SK-N-DZ (cell line): ENCODE measurements around the gene LIMK1.

Experiments used
- DNase-seq: peaks from one replicate; pipeline ENCODE4 v3.0.0-alpha.2; 2015; ENCODE audit warnings: low spot score

Gene LIMK1

DNA sequence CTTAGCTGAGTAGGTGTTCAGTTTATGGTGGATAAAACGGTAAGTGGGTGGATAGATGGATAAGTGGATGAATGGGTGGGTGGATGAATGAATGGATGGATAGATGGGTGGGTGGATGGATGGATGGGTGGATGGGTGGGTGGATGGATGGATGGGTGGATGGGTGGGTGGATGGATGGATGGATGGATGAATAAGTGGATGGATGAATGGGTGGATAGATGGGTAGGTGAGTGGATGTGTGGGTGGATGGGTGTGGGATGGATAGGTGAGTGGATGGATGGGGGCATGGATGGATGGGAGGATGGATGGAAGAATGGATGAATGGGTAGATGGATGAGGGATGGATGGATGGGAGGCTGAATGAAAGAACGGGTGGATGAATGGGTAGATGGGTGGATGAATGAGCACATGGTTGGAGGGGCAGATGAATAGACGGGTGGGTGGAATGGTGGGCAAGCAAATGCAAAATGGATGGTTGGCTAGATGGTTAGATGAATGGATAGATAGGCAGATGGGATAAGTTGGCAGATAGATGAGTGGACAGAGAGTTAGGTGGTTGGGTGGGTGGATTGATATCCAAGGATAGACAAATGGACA lies 29.9 kb upstream of the LIMK1 start:
- DNase-seq: no peak

DNA sequence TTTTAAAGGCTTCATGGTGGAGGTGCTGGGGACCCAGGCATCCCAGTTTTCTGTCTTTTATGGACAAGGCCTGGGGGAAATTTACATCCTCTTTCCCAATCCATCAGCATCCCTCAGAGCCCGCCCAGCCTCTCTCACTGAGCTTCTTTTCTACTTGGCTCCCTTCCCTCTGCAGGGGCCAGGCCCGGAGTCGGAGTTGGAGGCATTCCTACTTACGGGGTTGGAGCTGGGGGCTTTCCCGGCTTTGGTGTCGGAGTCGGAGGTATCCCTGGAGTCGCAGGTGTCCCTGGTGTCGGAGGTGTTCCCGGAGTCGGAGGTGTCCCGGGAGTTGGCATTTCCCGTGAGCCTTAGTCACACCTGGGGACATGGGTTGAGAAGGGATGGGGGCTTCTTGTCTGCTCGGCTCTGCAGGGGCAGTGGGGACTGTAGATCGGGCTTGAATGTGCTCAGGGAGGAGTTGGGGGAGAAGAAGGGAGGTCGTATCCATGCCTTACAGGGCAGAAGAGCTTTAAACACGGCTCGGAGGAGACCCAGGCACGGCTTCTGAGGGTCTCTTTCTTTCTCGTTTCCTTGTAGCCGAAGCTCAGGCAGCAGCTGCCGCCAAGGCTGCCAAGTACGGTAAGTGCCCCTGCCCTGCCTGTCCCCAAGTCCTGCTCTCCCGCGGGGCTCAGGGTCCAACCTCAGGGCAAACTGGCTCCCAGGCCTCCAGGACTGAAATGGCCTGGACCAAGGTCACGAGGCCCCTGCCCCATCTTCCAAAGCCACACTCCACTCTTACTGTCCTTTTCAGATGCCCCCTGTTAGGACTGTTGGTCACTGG lies 27.3 kb upstream of the LIMK1 start:
- DNase-seq: no peak

DNA sequence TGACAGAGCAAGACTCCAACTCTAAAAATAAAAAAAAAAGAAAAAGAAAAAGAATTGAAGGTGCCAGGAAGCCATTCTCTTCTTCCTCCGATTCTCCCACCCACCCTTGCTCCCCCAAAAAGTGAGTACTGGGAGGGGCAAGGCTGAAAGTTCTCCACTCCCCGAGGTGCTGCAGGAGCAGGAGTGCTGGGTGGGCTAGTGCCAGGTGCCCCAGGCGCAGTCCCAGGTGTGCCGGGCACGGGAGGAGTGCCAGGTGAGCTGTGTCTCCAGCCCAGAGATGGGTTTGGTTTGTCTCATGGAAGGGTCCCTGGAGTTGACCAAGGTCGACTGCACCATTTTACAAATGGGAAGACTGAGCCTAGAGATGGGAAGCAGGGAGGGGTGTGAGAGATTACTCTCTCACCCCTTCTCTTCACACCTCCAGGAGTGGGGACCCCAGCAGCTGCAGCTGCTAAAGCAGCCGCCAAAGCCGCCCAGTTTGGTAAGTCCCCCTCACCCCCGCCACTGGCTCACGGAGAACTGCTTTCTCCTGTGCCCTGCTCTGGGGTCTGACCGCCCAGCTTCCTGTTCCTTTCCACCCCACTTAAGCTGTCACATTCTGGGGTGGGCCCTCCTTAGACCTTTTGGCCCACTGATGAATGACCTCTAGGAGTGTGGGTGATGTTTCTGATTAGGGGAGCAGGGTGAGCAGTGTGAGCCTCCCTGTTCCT lies 26.2 kb upstream of the LIMK1 start:
- DNase-seq: no peak

DNA sequence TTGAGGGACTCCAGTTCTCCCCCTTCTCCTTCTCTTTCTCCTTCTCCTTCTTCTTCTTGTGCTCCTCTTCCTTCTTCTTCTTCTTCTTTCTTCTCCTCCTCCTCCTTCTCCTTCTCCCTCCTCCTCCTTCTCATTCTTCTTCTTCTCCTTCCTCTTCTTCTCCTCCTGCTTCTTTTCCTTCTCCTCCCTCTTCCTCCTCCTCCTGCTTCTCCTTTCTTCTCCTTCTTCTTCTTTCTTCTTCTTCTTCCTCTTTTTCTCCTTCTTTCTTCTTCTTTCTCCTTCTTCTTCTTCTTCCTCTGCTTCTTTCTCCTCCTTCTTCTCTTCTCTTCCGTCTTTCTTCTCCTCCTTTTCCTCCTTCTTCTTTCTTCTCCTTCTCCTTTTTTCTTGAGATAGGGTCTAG lies 25.6 kb upstream of the LIMK1 start:
- DNase-seq: no peak

DNA sequence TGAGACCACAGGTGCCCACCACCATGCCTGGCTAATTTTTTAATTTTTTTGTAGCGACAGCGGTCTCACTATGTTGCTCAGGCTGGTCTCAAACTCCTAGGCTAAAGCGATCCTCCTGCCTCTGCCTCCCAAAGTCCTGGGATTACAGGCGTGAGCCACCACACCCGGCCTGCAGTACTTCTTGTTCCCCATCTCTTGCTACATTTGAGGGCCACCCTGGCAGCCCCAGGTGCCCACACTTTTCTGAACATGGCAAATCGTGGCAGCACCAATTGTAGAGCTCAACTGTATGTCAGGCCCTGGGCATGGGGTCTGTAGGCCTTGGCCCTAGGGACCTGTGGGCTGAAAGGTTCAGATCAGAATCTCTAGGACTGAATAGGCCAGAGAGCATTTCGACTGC lies 25.1 kb upstream of the LIMK1 start:
- no peak for DNase-seq

DNA sequence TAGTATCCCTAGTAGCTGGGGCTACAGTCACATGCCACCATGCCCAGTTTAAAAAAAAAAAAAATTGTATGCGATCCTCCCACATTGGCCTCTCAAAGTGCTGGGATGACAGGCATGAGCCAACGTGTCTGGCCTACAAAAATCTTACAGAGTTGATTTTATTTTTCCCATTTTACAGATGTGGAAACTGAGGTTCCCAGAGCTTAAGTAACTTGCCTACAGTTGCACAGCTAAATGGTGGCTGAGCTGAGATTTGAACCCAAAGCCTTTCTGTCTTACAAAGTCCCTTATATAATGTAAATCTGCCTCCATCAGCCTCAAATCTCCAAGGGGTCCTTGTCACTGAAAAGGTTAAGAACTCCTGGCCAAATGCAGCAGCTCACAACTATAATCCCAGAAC lies 24.6 kb upstream of the LIMK1 start:
- no peak for DNase-seq

DNA sequence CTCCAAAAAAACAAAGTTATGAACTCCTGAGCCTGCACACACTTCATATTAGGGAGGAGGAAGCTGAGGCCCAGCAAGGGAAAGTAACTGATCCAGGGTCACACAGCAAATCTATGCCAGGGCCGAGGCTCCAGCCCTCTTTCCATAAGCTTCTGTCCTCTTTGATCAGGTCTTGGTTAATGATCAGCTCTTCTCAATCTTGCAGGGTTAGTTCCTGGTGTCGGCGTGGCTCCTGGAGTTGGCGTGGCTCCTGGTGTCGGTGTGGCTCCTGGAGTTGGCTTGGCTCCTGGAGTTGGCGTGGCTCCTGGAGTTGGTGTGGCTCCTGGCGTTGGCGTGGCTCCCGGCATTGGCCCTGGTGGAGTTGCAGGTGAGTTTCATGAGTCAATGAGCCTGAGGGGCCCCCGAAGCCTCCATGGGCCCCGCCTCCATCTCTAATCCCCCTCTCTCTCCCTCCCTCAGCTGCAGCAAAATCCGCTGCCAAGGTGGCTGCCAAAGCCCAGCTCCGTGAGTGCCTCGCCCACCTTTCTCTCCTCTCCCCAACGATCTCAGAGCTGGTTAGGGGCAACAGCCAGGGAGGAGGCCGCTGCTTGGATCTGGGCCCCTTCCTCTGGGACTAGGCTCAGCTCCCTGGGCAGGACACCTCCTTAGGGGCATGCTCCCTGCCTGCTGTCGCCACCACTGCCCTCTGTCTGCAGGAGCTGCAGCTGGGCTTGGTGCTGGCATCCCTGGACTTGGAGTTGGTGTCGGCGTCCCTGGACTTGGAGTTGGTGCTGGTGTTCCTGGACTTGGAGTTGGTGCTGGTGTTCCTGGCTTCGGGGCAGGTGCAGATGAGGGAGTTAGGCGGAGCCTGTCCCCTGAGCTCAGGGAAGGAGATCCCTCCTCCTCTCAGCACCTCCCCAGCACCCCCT lies 23.7 kb upstream of the LIMK1 start:
- DNase-seq: no peak

DNA sequence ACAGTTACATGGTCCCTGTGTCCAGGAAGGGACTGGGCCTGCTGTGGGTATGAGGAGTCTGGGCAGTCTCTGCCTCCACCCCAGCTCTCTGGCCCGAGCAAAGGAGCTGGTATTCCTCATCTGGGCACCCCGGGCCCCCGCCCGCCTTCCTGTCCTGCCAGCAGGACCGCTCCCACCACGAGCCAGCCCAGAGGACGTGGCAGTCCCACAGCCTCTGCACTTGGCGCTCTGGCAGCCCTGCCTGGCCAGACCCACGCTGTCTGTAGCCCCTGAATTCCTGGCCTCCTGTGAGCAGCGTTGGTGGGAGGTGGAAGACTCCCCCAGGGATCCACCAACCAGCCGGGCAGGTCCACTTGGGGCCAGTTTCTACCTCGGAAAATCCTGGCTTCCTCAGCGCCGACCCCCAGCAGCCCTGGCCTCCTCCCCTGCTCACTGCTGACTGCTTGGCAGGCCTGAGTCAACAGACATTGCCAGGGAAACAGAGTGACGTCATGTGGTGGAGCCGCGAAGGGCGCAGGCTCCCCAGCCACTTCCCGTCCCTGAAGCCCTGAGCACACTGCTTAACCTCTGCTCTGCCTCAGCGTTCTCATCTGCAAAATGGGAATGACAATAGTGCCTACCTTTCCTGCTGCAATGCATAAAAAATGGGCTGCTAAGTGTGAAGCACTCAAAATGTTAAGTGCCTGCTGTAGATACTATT lies 21.6 kb upstream of the LIMK1 start:
- peak; percentile 56 for DNase-seq

DNA sequence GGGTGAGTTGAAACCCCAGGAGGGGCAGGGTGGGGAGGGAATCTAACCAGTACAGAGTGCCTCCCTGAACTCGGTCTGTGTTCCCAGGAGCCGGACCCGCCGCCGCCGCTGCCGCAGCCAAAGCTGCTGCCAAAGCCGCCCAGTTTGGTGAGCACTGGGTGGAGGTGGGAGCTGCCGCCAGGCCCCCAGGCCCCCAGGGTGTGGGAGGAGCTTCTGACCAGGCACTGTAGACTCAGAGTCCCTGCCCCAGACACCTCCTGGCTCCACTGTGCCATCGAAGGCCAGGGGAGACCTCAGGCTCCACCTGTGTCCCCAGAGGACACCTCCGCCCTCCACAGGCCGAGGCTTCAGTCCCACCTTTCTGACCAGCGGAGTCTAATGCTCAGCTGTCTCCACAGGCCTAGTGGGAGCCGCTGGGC lies 20.4 kb upstream of the LIMK1 start:
- no peak for DNase-seq

DNA sequence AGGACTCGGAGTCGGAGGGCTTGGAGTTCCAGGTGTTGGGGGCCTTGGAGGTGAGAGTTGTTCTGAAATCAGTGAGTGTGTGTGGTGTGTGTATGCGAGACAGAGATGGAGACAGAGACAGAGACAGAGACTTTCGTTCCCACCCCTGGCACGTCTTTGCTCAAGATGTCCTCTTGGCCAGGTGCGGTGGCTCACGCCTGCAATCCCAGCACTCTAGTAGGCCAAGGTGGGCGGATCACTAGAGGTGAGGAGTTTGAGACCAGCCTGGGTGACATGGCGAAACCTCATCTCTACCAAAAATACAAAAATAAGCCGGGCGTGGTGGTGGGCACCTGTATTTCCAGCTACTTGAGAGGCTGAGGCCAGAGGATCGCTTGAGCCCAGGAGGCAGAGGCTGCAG lies 20.0 kb upstream of the LIMK1 start:
- no peak for DNase-seq

DNA sequence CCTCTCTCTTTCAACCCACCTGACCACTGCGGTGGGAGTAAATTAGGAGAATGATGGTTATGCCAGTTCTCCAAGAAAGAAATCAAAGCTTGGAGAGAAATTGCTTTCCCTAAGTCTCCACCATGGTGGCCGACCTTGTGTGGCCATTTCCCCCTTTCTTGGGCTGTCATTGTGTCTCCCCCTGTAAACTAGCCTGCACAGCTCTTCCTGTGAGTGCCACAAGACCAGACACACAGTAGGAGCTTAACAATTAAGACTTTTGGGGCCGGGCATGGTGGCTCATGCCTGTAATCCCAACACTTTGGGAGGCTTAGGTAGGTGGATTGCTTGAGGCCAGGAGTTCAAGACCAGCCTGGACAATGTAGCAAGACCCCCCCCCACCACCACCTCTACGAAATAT lies 18.9 kb upstream of the LIMK1 start:
- no peak for DNase-seq

DNA sequence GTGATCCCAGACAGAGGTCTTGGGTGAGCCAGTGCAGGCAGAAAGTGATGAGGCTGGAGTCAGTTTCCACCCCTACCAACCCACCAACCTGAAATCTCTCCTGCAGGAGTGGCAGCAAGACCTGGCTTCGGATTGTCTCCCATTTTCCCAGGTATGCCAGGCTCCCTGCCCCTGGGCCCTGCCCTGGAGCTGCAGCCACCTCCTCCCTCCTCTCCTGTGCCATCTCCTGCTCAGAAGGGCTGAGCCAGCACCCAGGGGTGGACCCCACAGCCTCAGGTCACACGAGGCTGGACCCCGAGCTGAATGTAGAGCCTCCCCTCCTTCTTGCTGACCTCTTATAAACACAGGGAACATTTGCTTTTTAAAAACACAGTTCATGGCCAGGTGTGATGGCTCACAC lies 17.0 kb upstream of the LIMK1 start:
- no peak for DNase-seq

DNA sequence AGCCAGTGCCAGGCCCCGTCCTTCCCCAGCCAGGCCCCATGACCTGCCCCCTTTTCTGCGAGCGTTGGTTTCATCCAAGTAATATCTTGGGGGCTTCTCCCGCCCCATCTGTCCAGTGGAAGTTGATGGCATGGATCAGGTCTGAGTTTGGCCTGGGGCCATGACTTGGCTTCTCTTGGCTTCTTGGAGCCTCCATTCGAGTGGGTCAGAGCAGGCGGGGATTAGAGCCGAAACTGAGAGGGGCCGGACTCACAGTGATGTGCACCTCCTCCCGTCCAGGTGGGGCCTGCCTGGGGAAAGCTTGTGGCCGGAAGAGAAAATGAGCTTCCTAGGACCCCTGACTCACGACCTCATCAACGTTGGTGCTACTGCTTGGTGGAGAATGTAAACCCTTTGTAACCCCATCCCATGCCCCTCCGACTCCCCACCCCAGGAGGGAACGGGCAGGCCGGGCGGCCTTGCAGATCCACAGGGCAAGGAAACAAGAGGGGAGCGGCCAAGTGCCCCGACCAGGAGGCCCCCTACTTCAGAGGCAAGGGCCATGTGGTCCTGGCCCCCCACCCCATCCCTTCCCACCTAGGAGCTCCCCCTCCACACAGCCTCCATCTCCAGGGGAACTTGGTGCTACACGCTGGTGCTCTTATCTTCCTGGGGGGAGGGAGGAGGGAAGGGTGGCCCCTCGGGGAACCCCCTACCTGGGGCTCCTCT lies 15.1 kb upstream of the LIMK1 start:
- no peak for DNase-seq

DNA sequence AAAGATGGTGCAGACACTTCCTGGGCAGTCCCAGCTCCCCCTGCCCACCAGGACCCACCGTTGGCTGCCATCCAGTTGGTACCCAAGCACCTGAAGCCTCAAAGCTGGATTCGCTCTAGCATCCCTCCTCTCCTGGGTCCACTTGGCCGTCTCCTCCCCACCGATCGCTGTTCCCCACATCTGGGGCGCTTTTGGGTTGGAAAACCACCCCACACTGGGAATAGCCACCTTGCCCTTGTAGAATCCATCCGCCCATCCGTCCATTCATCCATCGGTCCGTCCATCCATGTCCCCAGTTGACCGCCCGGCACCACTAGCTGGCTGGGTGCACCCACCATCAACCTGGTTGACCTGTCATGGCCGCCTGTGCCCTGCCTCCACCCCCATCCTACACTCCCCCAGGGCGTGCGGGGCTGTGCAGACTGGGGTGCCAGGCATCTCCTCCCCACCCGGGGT lies 14.5 kb upstream of the LIMK1 start:
- DNase-seq: no peak

DNA sequence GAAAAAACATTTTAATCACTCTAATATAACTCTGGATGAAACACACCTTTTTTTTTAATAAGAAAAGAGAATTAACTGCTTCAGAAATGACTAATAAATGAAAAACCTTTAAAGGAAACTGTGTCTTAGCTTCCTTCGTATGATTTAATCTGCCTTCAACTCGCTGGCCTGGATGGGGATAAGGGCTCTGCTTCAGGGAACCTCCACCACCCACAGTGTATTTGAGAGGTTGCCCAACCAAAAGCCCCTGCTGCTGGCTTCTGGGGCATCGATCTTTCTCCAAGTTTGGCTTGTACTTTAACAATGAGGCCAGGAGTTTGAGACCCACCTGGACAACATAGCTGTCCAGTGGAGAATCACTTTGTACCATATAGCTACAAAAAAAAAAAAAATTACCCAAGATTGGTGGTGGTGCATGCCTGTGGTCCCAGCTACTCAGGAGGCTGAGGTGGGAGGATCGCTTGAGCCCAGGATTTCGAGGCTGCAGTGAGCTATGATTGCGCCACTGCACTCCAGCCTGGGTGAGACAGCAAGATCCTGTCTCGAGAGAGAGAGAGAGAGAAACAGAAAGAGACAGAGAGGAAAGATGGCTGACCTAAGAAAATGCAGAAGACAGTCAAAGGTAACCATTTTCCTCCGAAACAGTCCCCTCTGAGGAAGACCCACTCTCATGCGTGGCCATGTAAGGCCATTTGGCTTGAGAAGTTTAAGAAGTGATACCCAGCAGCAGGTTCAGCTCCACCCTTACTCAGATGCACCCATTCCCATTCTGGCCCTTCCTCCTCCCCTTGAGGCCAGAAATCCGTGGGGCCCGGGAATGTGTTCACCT lies 13.6 kb upstream of the LIMK1 start:
- no peak for DNase-seq

DNA sequence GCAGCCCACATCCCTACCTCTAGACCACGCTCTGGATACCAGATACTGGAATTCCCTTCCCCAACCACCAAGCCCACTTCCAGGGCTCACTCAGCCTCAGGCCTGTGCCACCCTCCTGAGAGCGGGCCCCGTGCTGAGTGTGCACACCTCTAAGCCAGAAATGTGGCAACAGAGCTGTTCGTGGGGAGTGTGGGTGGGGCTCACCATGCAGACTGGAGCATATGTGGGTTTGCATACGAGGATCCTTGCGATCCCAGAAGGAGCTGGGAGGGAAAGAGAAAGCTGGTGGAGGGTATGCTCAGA lies 13.0 kb upstream of the LIMK1 start:
- no peak for DNase-seq

DNA sequence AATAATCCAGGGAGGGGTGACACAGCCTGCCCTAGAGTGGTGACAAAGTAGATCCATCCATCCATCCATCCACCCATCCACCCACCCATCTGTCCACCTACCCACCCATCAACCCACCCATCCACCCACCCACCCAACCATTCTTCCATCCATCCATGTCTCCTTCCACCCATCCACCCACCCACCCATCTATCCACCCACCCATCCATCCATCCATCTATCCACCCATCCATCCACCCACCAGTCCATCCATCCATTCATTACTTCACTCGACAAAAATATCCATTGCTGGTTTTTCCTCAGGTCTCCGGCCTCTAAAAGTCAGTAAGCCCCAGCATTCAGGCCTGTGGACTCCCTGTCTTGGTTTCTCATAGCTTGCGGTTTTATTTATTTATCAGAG lies 12.5 kb upstream of the LIMK1 start:
- DNase-seq: no peak

DNA sequence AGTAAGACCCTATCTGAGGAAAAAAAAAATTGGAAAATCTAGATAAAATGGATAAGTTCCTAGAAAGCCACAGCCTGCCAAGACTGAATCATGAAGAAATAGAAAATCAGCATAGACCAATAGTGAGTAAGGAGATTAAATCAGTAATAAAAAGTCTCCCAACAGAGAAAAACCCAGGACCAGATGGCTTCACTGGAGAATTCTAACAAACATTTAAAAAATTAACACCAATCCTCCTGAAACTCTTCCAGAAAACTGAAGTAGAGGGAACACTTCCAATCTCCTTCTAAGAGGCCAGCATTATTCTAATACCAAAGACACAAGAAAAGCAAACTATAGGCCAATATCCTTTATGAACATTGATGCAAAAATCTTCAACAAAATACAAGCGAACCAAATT lies 8.8 kb upstream of the LIMK1 start:
- no peak for DNase-seq

DNA sequence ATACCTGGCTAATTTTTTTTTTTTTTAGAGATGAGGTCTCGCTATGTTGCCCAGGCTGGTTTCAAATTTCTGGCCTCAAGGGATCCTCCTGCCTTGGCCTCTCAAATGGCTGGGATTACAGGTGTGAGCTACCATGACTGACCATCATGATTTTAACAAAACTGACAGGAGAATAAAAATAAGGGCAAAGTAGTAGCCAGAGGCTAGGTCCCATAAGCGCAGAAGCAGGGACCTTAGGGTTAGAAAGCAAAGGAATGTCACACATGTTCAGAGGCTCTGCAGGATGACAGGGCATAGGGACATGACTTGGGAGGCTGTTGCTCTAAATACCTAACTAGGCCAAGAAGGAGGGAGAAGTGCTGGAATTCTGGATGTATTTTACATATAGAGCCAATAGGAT lies 5.1 kb upstream of the LIMK1 start:
- no peak for DNase-seq

DNA sequence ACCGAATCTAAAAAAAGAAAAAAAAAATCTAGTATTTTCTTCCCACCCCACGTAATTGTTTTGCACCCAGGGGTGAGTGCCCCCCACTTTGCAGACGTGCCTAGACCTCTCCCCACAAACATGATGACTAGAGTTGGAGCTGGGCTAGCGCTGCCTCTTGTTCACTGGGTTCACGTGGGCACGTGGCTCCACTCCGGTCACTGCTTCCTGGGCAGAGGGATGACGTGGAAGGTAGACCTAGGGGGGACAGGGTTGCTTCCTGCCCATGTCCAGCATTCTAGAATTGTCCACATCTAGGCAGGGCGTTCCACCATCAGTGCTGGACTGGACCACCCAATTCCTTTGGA lies 861 bp upstream of the LIMK1 start:
- no peak for DNase-seq
